Stimulated activated CD8-positive, alpha-beta memory T cell treated with anti-CD3 and anti-CD28 coated beads, Interleukin-4, amount 100 ng/mL, for 48 hours (primary cell): ENCODE results near the gene UBE2R2.
A peak's percentile ranks its signal among the peaks of the same experiment; 100 is the strongest.
"Not testable (repeated sequence)": the region's sequence is repeated elsewhere in the genome, so short reads cannot be mapped to it uniquely, and the experiment has no call there.

Experiments
- DNase-seq: peaks from one replicate; pipeline ENCODE4 v3.0.0-alpha.2; 2020

Gene UBE2R2

GRCh38 chr9:33816327-33817252 lies at the start of gene UBE2R2:
Gene UBE2R2, plus strand, starts transcription at chr9:33817160. Its CDS starts 598 bp downstream, at chr9:33817758.
- DNase-seq, result peak; percentile 90

- DNase-seq, result not testable (repeated sequence)
Measured at GRCh38 chr9:33770156-33770880, 46.6 kb upstream of the UBE2R2 start.

- DNase-seq, result not testable (repeated sequence)
Measured at GRCh38 chr9:33773135-33773534, 43.8 kb upstream of the UBE2R2 start.

- not testable (repeated sequence) for DNase-seq
Measured at GRCh38 chr9:33774074-33774659, 42.8 kb upstream of the UBE2R2 start.

- no peak for DNase-seq
Measured at GRCh38 chr9:33776578-33776977, 40.4 kb upstream of the UBE2R2 start.

GRCh38 chr9:33778700-33779351 lies 38.1 kb upstream of the UBE2R2 start:
- peak; percentile 56 for DNase-seq

- DNase-seq, result no peak
Measured at GRCh38 chr9:33780276-33780675, 36.7 kb upstream of the UBE2R2 start.

- DNase-seq, result no peak
Measured at GRCh38 chr9:33781736-33782135, 35.2 kb upstream of the UBE2R2 start.

- no peak for DNase-seq
Measured at GRCh38 chr9:33782395-33783152, 34.4 kb upstream of the UBE2R2 start.

- no peak for DNase-seq
Measured at GRCh38 chr9:33785914-33786313, 31.0 kb upstream of the UBE2R2 start.

- DNase-seq, result no peak
Measured at GRCh38 chr9:33786681-33787080, 30.3 kb upstream of the UBE2R2 start.

GRCh38 chr9:33787839-33788238 lies 29.1 kb upstream of the UBE2R2 start:
- DNase-seq, result no peak

GRCh38 chr9:33789429-33789828 lies 27.5 kb upstream of the UBE2R2 start:
- not testable (repeated sequence) for DNase-seq

- DNase-seq, result no peak
Measured at GRCh38 chr9:33791117-33791516, 25.8 kb upstream of the UBE2R2 start.

- DNase-seq, result not testable (repeated sequence)
Measured at GRCh38 chr9:33793496-33793895, 23.5 kb upstream of the UBE2R2 start.

- DNase-seq, result no peak
Measured at GRCh38 chr9:33794560-33794959, 22.4 kb upstream of the UBE2R2 start.

- DNase-seq, result no peak
Measured at GRCh38 chr9:33795281-33795680, 21.7 kb upstream of the UBE2R2 start, which contains the start of gene PRSS3. Gene PRSS3, plus strand, starts transcription at chr9:33795561. Its CDS starts 13 bp downstream, at chr9:33795574.

GRCh38 chr9:33795819-33796218 lies 21.1 kb upstream of the UBE2R2 start:
- DNase-seq, result no peak

- not testable (repeated sequence) for DNase-seq
Measured at GRCh38 chr9:33796679-33797078, 20.3 kb upstream of the UBE2R2 start.

GRCh38 chr9:33797837-33798236 lies 19.1 kb upstream of the UBE2R2 start:
- no peak for DNase-seq

GRCh38 chr9:33798545-33798944 lies 18.4 kb upstream of the UBE2R2 start:
- DNase-seq, result no peak
